GM12891 (cell line): ENCODE results near the gene GPAT2.
"Not testable (repeated sequence)": the region's sequence is repeated elsewhere in the genome, so short reads cannot be mapped to it uniquely, and the experiment has no call there.

ENCODE experiments used
- POLR2A ChIP-seq: IDR thresholded peaks from 2 replicates; pipeline ENCODE4 v1.6.1; 2011; ENCODE audit warnings: low read depth, low read length, control low read depth
- POLR2AphosphoS5 ChIP-seq: IDR thresholded peaks from 2 replicates; pipeline ENCODE4 v1.6.1; 2011; ENCODE audit warnings: low read depth, low read length, control low read depth
- SPI1 ChIP-seq: IDR thresholded peaks from 2 replicates; pipeline ENCODE4 v1.6.1; 2011; ENCODE audit warnings: low read depth, low read length, control low read depth
- TAF1 ChIP-seq: IDR thresholded peaks from 2 replicates; pipeline ENCODE4 v1.6.1; 2011; ENCODE audit warnings: low read depth, low read length, control low read depth

GRCh38 chr2:96021142-96021541 lies 13.6 kb downstream of the GPAT2 start:
- not testable (repeated sequence) for TF ChIP-seq TAF1, POLR2A, POLR2AphosphoS5, SPI1
